AG10803 (cell line): ENCODE measurements around the gene PRH1.
A peak's percentile ranks its signal among the peaks of the same experiment; 100 is the strongest.

Experiments used
- DNase-seq: peaks from one replicate; pipeline ENCODE4 v3.0.0; 2010; ENCODE audit warnings: low read depth
- H3K4me3 ChIP-seq: 2 replicates; pipeline ENCODE4 v1.5.1; 2011; ENCODE audit warnings: mild to moderate bottlenecking, low read length, control low read depth
- TF ChIP-seq, protein P1 (sequence below): conservative IDR thresholded peaks from 2 replicates; pipeline ENCODE4 v1.5.1; 2011; ENCODE audit warnings: mild to moderate bottlenecking, low read length, control low read depth, inconsistent platforms

The PRH1 gene

DNA sequence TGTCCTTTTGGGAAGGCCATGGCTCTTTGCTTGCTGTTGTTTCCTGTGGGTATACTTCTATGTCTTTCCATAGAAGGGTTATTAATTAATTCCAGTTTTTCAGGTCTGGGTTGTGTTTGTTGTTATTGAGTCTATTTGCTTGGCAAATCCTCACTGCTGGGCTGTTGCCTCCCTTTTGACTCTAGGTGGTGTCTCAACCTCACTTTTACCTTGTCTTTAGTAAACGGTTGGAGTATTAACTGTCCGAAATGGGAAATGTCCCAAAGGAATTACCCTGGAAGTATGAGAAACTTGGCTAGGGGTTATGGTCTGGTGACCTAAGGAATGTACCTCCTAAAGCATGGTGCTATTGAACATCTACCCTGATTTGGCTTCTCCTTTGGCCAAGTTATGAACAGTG is 16.7 kb downstream of the PRH1 start:
- no peak for DNase-seq
- TF ChIP-seq, protein P1, sequence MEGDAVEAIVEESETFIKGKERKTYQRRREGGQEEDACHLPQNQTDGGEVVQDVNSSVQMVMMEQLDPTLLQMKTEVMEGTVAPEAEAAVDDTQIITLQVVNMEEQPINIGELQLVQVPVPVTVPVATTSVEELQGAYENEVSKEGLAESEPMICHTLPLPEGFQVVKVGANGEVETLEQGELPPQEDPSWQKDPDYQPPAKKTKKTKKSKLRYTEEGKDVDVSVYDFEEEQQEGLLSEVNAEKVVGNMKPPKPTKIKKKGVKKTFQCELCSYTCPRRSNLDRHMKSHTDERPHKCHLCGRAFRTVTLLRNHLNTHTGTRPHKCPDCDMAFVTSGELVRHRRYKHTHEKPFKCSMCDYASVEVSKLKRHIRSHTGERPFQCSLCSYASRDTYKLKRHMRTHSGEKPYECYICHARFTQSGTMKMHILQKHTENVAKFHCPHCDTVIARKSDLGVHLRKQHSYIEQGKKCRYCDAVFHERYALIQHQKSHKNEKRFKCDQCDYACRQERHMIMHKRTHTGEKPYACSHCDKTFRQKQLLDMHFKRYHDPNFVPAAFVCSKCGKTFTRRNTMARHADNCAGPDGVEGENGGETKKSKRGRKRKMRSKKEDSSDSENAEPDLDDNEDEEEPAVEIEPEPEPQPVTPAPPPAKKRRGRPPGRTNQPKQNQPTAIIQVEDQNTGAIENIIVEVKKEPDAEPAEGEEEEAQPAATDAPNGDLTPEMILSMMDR = no peak
- H3K4me3 ChIP-seq = no peak overlapping the region

DNA sequence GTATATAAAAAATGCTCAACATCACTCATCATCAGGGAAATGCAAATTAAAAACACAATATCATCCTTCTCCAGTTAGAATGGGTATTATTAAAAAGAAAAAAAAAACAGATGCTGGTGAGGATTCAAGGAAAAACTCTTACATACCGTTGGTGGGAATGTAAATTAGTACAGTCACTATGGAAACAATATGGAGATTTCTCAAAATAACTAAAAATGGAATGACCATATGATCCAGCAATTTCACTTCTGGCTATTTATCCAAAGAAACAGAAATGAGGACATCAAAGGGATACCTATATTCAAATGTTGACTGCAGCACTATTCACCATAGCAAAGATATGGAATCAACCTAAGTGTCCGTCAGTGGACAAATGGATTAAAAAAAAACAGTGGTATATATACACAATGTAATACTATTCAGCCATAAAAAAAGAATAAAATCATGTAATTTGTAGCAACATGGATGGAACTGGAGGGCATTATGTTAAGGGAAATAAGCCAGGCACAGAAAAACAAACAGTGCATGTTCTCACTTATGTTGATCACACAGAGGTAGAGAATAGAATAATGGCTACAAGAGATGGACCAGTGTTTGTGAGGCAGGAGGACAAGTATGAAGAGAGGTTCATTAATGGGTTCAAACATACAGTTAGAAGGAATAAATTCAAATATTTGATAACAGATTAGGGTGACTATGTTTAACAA is 20.4 kb downstream of the PRH1 start:
- TF ChIP-seq, protein P1 = no peak
- H3K4me3 ChIP-seq = no peak overlapping the region
- DNase-seq = peak; percentile 3

DNA sequence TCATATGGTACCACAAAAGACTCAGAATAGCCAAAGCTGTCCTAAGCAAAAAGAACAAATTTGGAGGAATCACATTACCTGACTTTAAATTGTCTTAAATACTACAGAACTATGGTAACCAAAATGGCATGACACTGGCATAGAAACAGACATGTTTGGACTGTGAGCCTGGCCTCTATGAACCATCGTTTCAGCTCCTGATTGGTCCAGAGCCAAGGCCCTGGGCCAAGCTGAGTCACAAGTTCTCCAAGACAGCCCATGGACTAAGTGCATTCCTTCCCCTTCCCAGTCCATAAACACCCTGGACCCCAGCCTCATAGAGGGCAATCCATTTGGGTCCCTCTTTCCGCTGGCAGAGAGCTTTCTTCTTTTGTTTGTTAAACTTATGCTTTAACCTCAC is 22.7 kb downstream of the PRH1 start:
- peak; percentile 9 for DNase-seq
- TF ChIP-seq, protein P1 = no peak
- no peak overlapping the region for H3K4me3 ChIP-seq

DNA sequence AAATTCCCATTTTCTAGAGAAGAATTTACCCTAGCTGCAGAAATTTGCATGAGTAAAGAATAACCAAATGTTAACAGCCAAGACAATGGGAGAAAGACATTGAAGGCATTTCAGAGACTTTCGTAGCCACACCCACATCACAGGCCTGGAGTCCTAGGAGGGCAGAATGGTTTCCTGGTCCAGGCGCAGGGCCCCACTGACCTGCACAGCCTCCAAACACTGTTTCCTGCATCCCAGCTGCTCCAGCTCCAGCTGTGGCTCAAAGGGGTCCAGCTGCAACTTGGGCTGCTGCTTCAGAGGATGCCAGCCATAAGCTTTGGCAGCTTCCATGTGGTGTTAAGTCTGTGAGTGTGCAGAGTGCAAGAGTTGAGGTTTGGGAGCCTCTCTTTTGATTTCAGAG is 28.2 kb downstream of the PRH1 start:
- TF ChIP-seq, protein P1 = no peak
- no peak overlapping the region for H3K4me3 ChIP-seq
- DNase-seq = no peak

DNA sequence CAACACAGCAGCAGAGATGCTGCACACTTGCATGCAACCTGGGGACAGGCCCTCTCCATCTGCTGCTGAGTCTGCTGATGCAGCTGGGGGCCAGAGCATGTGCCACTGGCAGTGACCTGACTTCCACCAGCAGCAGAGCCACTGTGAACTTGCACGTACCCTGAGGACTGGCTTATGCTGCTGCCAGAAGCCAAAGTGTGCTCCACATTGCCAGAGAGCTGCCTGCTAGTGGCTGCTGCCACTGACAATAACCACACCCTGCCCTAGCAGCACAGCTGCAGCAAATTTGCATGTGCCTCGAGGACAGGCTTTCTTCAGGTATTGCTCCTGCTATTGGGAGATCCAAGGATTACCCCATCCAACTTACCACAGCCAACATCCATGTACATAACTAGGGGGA is 30.3 kb downstream of the PRH1 start:
- TF ChIP-seq, protein P1 = no peak
- H3K4me3 ChIP-seq = no peak overlapping the region
- DNase-seq = no peak

DNA sequence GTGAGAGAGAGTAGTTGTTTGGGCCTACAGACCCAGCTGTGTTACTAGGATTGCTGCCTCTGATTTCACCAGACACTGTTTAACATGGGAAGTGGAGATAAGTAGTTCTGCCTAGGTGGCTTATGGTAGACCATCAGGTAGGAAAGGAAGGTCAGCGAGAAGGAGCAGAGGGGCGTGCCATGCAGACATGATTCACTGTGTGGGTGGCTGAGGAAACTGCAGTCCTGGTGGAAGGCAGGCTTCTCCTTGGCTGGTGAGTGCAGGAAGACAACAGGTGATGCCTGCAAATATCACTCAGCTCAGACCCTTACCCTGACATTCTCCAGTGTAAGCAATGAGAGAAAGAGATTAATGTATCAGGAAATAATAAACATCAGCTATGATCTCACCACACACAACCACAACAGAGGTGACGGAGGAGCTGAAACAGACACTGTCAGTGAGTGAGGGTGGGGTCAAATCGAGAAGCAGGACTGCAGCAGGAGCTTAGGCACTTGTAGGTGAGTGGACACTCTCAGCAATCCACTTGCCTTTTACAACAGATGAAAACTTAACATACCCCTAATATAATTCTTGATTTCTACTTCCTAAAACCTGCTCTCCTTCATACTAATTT is 32.7 kb downstream of the PRH1 start:
- DNase-seq = no peak
- TF ChIP-seq, protein P1 = no peak
- H3K4me3 ChIP-seq = no peak overlapping the region

DNA sequence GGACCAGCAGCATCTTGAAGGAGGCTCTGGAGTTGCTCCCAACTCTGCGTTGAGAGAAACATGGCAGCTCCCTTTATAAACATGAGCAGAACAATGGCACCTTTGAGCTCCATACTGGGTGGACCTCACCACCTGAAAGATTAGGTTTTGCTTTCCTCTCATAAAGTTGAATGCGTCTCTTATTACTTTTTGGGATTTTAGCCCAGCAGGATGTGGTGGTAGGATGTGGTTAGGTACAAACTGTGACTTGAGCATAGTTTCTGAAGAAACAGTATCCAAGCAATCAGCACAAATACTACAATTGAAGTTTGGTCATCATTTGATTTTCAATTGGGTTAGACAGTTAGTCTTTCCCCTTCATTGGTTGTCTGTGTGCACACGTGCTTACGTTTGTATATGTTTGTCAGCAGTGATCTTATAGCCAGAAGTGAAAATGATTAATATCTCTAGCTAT is 34.6 kb downstream of the PRH1 start, which contains the start of gene PRR4:
TSS of gene PRR4 (minus strand) at position 51 of the 454 bp plus-strand sequence. CDS start at position 13, 38 bp downstream.
- DNase-seq = no peak
- TF ChIP-seq, protein P1 = no peak
- H3K4me3 ChIP-seq = no peak within 1 kb of the TSS
